Testis (tissue), 3 donors: ENCODE results near the gene ABHD13. TPM values are rescaled to one million over a fixed set of nuclear protein-coding genes. Genes with fewer than 3 reads are reported as not detected.
"Not testable (repeated sequence)": the region's sequence is repeated elsewhere in the genome, so short reads cannot be mapped to it uniquely, and the experiment has no call there.

Experiments used
- DNase-seq: peaks from one replicate; pipeline ENCODE4 v3.0.0-alpha.2; 2019
- H3K27ac ChIP-seq, 2 donors: fragments of 200-600 bp; sonication (generic); one replicate each; pipeline ENCODE4 v1.5.1; 2019
- H3K27me3 ChIP-seq: fragments of 200-600 bp; sonication (generic); one replicate; pipeline ENCODE4 v1.5.1; 2019
- H3K36me3 ChIP-seq: fragments of 200-600 bp; sonication (generic); one replicate; pipeline ENCODE4 v1.5.1; 2017; ENCODE audit warnings: low read depth; ENCODE audit errors: missing control alignments
- H3K4me1 ChIP-seq: fragments of 200-600 bp; sonication (generic); one replicate; pipeline ENCODE4 v1.5.1; 2019
- H3K4me3 ChIP-seq, 2 donors: fragments of 200-600 bp; sonication (generic); one replicate each; pipeline ENCODE4 v1.5.1; 2017 to 2019
- H3K9me3 ChIP-seq: fragments of 200-600 bp; sonication (generic); one replicate; pipeline ENCODE4 v1.5.1; 2017
- POLR2A ChIP-seq: fragments of 450-650 bp; IDR thresholded peaks from one replicate; pipeline ENCODE4 v1.6.1; 2017; ENCODE audit warnings: antibody characterized with exemption, mild to moderate bottlenecking, moderate library complexity
- WGBS, 2 donors: methylation state at CpG; one replicate each; pipeline ENCODE4 v1.1.5; 2018; 5-methylcytosine and 5-hydroxymethylcytosine counted together
- intact Hi-C: fragments of 100-400 bp; cut with DNase I; formaldehyde crosslinking; loops from one replicate; pipeline ENCODE4 v1.15.1; 2023; ENCODE audit warnings: low total_unique reads
- polyA plus RNA-seq: library from polyadenylated mRNA; stranded (reverse); fragments of 350-450 nt; fragmentation: Illumina TruSeq; extraction: RNeasy Lipid Tissue Mini Kit (QIAGEN cat#74804); gene quantifications from one replicate; pipeline ENCODE4 v1.2.3, GENCODE V29; 2014; ENCODE audit warnings: low read depth, low replicate concordance; ENCODE audit not compliant: insufficient read depth
- total RNA-seq, 2 donors: library from RNA; depleted of rRNA; stranded (reverse); fragments of >200 nt; gene quantifications; one replicate each; pipeline ENCODE4 v1.2.3, GENCODE V29; 2016
- TF ChIP-seq, protein P1 (sequence below), 3 experiments: fragments of 450-650 bp in 2 of 3; fragments of 200-600 bp in 1 of 3; sonication (generic) in 1 of 3; IDR thresholded peaks; one replicate each; pipeline ENCODE4 v1.5.1; 2016 to 2019; ENCODE audit warnings: antibody characterized with exemption in 3 of 3, mild to moderate bottlenecking in 2 of 3, moderate library complexity in 1 of 3

ABHD13 gene
- total and polyA plus RNA-seq, 3 donors from 2014 or later, result 6.5 to 7.4 (median 7.3) TPM

- Histone ChIP-seq H3K9me3 (no peaks in the 10 kb centered on the region), H3K27me3 (no peaks in the 10 kb centered on the region), H3K36me3 (no peaks in the 10 kb centered on the region), H3K4me3 (no peak overlapping the region), H3K4me1 (no peaks in the 10 kb centered on the region), H3K27ac (no peak overlapping the region)
- WGBS, 2 donors, result 78 to 92% methylated on average over 4 of the region's 4 CpGs
- intact Hi-C loops, result no loop called here
- no peak for TF ChIP-seq POLR2A
- TF ChIP-seq, protein P1, sequence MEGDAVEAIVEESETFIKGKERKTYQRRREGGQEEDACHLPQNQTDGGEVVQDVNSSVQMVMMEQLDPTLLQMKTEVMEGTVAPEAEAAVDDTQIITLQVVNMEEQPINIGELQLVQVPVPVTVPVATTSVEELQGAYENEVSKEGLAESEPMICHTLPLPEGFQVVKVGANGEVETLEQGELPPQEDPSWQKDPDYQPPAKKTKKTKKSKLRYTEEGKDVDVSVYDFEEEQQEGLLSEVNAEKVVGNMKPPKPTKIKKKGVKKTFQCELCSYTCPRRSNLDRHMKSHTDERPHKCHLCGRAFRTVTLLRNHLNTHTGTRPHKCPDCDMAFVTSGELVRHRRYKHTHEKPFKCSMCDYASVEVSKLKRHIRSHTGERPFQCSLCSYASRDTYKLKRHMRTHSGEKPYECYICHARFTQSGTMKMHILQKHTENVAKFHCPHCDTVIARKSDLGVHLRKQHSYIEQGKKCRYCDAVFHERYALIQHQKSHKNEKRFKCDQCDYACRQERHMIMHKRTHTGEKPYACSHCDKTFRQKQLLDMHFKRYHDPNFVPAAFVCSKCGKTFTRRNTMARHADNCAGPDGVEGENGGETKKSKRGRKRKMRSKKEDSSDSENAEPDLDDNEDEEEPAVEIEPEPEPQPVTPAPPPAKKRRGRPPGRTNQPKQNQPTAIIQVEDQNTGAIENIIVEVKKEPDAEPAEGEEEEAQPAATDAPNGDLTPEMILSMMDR (IDR thresholded peaks at IDR 0.05), result no peak
- no peak for DNase-seq
Measured at GRCh38 chr13:108212886-108213285, 5.3 kb upstream of the ABHD13 start.

DNA sequence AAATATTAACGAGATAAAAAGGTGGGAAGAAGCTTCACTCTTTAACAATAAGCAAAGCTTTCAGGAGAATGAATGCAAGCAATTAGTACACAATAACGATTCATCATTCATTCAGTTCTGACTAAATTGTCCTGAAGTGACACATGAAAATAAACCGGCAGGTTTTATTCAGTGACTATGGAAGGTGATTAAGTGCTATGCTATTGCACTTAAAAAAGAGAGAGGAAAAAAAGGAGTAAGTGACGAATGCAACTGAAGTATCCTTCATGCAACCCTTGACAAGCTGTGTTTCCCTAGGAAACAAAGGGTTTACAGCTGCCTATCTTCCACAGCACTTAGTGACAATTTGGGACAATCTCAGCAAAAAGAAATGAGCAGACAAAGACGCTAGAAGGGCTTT lies 4.2 kb upstream of the ABHD13 start:
- intact Hi-C loops, result no loop called here
- 51 to 62% methylated on average over 5 of the region's 5 CpGs for WGBS, 2 donors
- TF ChIP-seq, protein P1 (IDR thresholded peaks at IDR 0.05), result no peak
- TF ChIP-seq POLR2A, result no peak
- H3K27ac ChIP-seq, result no peak overlapping the region
- no peaks in the 10 kb centered on the region for H3K9me3 ChIP-seq
- H3K4me1 ChIP-seq, result no peaks in the 10 kb centered on the region
- no peaks in the 10 kb centered on the region for H3K27me3 ChIP-seq
- no peak for DNase-seq
- no peaks in the 10 kb centered on the region for H3K36me3 ChIP-seq
- H3K4me3 ChIP-seq, result no peak overlapping the region

- DNase-seq, result peak; percentile 40
- no peak overlapping the region for H3K27ac ChIP-seq
- intact Hi-C loops, result no loop called here
- TF ChIP-seq POLR2A, result no peak
- TF ChIP-seq, protein P1 (IDR thresholded peaks at IDR 0.05), result no peak
- H3K27me3 ChIP-seq, result no peaks in the 10 kb centered on the region
- H3K9me3 ChIP-seq, result no peaks in the 10 kb centered on the region
- 12 to 14% methylated on average over 20 to 27 of the region's 41 CpGs for WGBS, 2 donors
- H3K36me3 ChIP-seq, result no peaks in the 10 kb centered on the region
- peaks cover 6% of the 10 kb centered on the region for H3K4me1 ChIP-seq
- H3K4me3 ChIP-seq, result peak overlapping the region; percentile 43 to 49
Measured at GRCh38 chr13:108214441-108215271, 3.5 kb upstream of the ABHD13 start.

- no peaks in the 10 kb centered on the region for H3K36me3 ChIP-seq
- H3K4me1 ChIP-seq, result peaks cover 14% of the 10 kb centered on the region
- no peaks in the 10 kb centered on the region for H3K9me3 ChIP-seq
- H3K4me3 ChIP-seq, result peak within 1 kb of the TSS; percentile 43 to 49
- DNase-seq, result peak; percentile 91
- H3K27ac ChIP-seq, result peak within 1 kb of the TSS; percentile 8 to 72
- 0% methylated on average over 3 to 14 of the region's 26 CpGs for WGBS, 2 donors
- intact Hi-C loops, result no loop called here
- H3K27me3 ChIP-seq, result no peaks in the 10 kb centered on the region
- TF ChIP-seq POLR2A, result no peak
- TF ChIP-seq, protein P1 (IDR thresholded peaks at IDR 0.05), result no peak
Measured at GRCh38 chr13:108215436-108215835, 2.8 kb upstream of the ABHD13 start, which contains the start of gene LIG4. LIG4 (minus strand) TSS chr13:108215536; CDS start chr13:108211268, 4,268 bp downstream.

DNA sequence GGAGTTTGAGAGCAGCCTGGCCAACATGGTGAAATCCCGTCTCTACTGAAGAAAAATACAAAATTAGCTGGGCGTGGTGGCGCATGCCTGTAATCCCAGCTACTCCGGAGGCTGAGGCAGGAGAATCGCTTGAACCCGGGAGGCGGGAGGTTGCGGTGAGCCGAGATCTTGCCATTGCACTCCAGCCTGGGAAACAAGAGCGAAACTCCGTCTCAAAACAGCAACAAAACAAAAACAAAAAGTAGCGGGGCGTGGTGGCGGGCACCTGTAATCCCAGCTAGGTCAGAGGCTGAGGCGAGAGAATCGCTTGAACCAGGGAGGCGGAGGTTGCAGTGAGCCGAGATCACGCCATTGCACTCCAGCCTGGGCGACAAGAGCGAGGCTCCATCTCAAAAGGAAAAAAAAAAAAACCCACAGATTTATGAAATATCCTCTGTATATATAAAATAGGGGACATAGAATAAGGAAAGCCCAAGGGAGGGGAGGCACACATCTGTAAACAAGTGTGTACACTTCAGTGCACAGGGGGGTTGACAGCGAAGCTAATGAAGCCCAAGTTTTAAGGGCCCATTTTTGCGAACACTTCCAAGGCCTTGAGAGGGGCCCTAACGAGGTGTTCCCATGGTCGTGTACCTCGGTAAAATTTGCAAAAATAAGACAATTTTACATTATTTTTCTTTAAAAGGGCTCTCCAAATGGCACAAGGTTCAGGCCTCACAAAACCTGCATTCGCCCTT lies 717 bp upstream of the ABHD13 start:
- Histone ChIP-seq H3K4me3 (peak overlapping the region; percentile 89 to 100), H3K4me1 (peaks cover 21% of the 10 kb centered on the region), H3K27ac (peak overlapping the region; percentile 85 to 87)
- H3K9me3 ChIP-seq, intact Hi-C loops, H3K36me3 ChIP-seq, H3K27me3 ChIP-seq: not testable (repeated sequence)
- 48 to 55% methylated on average over 27 of the region's 27 CpGs for WGBS, 2 donors
- peak; percentile 30 for DNase-seq
